Activated CD4-positive, alpha-beta T cell treated with anti-CD3 and anti-CD28 coated beads, Interleukin-2, amount 50 U/mL, for 1 hour (primary cell): ENCODE results near the gene RPL6.
"Not testable (repeated sequence)": the region's sequence is repeated elsewhere in the genome, so short reads cannot be mapped to it uniquely, and the experiment has no call there.

ENCODE experiments used
- DNase-seq: peaks from one replicate; pipeline ENCODE4 v3.0.0-alpha.2; 2020

Gene RPL6

DNA sequence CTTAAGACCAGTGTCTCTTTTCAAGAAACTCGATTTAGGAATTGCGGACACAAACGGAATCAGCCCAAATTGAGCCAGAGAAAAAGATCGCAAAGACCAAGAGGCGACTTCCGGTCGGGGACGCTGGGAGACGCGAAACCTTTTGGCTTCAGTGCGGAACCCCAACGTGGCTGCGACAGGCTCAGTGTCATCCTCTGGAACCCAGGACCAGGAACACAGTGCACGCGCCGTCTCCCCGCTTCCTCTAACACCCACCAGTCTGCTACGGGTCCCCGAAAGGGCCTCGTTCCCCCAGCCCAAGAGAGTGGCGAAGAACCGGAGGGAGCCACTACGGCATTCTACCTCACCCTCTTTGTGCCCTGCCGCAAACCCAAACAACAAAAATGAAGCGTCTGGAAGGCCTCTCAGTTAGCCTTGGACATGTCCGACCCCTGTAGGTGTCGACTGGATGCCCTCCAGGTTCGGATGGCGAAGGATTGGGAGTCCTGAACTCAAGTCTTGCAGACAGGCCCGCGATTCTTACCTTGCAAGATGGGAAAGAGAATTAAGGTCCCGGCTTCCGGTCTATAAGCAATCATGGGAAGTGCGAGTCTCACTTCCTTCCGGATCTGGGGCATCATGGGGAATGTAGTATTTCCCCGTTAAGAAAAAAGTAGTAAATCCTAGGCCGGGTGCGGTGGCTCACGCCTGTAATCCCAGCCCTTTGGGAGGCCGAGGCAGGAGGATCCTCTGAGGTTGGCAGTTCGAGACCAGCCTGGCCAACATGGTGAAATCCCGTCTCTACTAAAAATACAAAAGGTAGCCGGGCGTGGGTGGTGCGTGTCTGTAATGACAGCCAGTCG is at the start of gene RPL6:
Gene RPL6 (minus strand): TSS at position 542 of the 842 bp plus-strand sequence. CDS start 949 bp downstream, outside the sequence.
- DNase-seq: peak; percentile 62

- DNase-seq: no peak
These were observed 49.3 kb upstream of the RPL6 start for GRCh38 chr12:112458751-112459150.

DNA sequence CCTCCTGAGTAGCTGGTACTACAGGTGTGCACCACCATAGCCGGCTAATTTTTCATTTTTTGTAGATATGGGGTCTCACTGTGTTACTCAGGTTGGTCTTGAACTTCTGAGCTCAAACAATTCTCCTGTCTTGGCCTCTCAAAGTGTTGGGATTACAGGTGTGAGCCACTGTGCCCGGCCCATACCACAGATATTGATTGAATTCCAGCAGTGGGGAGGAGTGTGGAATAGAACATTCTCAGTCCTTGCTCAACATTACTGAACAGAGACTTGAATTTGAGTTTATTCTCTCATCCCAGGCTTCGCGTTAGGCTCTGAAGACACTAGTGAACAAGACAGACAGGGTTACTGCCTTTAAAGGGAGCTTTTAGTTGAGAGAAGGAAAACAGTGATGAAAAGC is 48.9 kb upstream of the RPL6 start:
- DNase-seq: no peak

- not testable (repeated sequence) for DNase-seq
These were observed 47.7 kb upstream of the RPL6 start for GRCh38 chr12:112457142-112457541.

DNA sequence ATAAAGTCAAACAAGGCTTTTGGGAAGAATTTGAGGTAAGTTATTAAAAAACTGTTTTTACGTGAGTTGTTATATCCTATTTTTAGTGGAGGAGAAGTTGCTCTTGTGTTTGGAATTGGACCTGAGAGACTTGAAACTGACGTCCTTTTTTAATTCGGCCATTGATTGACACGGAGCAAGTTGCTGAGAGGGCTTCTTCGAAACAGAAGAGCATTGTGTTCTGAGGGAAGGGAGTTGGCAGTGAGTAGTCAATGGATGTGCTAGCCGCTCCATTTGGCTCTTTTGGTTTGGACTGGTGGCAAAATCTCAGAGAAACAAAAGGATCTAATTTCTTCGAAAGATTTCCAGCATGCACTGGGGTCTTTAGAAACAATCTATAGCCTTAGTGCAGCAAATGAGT is 46.6 kb upstream of the RPL6 start:
- DNase-seq: no peak

DNA sequence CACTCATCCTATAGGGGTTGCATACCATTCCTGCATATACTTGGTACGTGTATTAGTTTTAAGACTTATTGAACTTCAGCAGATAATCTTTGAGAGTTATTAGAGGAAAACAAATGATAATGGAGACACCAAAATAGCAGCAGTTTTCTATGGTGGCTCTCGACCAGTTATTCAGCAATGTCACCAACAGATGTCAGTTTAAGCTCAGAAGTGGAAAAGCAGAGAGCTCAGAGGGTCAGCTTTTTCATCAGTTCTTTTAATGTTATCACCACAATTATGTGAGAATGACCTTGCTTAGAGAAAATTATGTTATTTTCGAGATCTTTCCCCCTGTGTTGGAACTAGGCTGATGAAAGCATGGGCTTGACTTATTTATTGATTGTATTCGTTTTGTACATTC is 41.3 kb upstream of the RPL6 start:
- no peak for DNase-seq

GRCh38 chr12:112448165-112448564 is 38.8 kb upstream of the RPL6 start:
- not testable (repeated sequence) for DNase-seq

DNA sequence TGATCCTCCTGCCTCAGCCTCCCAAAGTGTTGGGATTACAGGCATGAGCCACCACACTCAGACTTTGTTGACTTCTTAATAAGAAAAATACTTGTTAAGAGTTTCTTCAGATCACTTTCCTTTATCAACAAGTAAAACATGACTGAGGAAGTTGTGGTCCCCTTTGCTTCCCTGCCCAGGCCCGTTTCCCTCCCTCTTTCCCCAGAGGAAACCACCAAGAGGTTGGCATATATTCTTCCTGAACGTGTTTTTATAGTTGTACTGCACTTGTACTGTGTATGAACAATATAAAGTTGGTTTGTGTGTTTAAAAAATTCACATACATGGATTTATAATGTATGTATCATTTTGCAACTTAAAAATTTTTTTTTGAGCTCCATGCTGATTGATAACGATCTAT is 37.7 kb upstream of the RPL6 start:
- no peak for DNase-seq

DNA sequence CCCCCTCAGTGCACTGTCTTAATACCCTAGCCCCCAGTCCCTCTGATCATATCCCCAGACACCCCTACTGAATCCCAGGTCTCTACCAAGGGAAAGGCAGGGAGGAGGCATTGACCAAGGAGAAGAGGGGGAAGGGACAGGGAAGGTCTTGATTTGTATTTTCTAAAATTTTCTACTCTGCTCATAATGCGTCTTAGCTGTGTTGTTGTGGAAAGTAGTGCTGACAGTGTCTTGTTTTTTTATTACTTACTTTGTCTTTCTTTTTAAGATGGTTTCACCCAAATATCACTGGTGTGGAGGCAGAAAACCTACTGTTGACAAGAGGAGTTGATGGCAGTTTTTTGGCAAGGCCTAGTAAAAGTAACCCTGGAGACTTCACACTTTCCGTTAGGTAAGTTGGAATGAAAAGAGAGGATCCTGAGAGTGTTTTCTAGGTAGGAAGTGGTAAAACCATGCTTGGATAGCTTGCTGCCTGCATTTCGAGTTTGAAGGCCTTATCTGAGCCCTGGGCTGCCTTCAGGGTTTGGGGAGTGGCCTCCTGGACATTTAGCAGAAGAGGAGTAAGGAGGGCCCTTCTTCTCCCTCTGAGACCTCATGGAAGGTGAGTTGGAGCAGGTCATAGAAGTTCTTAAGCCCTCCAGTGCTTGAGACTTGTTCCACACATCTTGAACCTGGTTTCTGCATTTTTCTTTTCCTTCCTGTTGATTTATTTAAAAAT is 36.8 kb upstream of the RPL6 start:
- no peak for DNase-seq

DNA sequence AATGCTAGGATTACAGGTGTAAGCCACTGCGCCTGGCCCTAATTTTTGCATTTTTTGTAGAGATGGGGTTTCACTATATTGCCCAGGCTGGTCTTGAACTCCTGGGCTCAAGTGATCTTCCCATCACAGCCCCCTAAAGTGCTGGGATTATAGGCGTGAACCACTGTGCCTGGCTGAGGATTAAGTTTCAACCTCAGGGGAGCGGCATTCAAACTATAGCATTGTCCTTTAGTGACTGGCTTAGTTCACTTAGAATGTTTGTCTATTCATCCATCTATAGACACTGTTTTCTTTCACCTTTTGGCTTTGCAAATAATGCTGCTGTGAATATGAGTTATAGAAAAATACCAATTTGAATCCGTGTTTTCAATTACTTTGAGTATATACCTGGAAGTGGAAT is 34.5 kb upstream of the RPL6 start:
- no peak for DNase-seq

GRCh38 chr12:112440653-112441052 is 31.2 kb upstream of the RPL6 start:
- not testable (repeated sequence) for DNase-seq

- DNase-seq: no peak
These were observed 30.4 kb upstream of the RPL6 start for GRCh38 chr12:112439769-112440168.

DNA sequence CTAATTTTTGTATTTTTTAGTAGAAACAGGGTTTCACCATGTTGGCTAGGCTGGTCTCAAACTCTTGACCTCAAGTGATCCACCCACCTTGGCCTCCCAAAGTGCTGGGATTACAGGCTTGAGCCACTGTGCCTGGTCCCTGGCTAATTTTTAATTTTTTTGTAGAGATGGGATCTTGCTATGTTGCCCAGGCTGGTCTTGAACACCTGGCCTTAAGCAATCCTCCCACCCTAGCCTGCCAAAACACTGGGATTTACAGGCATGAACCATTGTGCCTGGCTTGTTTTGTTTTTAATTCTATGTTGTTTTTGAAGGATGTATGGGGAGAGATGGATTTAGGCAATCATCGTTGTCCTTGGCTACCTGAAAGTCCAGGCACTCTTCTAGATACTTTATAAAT is 29.2 kb upstream of the RPL6 start:
- DNase-seq: not testable (repeated sequence)

GRCh38 chr12:112433551-112433950 is 24.1 kb upstream of the RPL6 start:
- no peak for DNase-seq

DNA sequence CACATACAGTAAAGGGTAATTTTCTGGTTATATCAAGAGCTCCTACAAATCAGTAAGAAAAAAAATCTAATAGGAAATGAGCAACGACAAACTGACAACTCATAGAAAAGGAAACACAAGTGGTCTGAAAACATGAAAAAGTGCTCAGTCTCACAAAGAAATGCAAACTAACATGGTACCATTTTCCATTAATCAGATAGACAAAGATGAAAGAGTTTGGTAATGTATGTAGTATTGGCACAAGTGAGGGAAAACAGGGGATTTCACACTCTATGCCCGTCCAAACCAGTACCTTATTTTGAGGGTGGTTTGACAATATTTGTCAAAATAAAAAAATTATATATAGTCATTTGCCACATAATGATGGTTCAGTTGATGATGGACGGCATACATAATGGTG is 22.6 kb upstream of the RPL6 start:
- no peak for DNase-seq

DNA sequence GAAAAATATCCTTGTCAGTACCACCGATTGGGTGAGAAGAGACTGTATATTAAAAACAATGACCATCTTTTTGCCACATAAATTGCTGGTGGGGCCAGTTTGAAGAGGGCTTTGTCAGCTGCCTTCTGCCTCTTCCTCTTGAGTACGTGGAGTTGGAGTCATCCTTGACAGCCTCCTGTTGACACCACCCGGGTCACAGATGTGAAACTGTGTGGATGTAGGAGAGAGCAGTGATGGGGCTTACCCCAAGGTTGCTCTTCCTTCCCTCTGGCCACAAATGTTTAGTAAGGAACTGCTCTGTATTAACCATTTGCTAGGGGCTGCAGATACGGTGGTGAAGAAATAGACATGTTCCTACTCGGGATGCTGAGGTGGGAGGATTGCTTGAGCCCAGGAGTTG is 21.5 kb upstream of the RPL6 start:
- DNase-seq: no peak

DNA sequence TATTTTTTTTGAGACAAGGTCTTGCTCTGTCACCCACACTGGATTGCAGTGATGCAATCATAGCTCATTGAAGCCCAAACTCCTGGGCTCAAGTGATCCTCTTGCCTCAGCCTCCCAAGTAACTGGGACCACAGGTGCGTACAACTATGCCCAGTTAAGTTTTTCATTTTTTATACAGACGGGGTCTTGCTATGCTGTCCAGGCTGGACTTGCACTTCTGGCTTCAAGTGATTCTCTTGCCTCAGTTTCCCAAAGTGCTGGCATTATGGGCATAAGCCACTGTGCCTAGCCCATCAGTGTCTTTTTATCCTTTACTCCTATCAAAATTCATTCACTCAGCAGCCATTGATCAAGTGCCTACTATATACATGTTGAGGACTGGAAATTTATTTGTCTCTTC is 18.4 kb upstream of the RPL6 start:
- no peak for DNase-seq

- DNase-seq: no peak
These were observed 16.4 kb upstream of the RPL6 start for GRCh38 chr12:112425582-112426382.

DNA sequence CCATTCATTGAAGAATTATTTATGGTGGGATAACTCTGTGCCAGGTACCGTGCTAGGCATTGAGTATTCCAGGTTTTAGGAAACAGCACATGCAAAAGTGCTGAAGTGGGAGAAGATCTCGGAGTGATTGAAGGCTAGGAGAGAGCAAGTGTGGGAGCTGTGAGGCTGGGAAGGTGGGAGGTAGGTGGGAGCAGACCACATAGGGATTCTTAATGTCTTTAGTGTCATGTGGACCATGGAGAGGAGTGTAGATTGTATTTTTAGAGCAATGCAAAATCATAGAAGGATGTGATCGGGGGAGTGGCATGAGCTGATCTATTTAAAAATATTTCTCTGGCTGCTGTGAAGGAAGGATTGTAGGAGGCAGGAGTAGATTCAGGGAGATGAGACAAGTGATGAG is 14.7 kb upstream of the RPL6 start:
- DNase-seq: no peak

DNA sequence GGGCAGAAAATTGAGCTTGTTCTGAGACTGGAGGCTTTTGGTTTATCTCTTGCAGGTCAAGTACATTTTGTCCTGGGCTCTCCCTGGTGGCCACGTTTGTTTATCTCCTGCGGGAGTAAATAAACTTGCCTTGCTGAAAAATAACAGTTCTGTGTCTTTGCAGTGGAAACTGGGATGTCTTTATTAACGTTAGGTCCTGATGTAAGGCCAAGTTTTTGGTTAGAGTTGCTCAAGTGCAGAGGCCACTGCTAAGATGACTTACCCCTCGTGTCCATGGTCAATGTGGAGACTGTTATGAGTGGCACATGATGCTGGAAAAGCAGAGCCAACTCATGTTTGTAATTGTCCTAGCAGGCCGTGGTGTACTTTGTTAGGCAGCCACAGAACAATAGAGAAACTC is 13.1 kb upstream of the RPL6 start:
- no peak for DNase-seq

GRCh38 chr12:112421363-112421762 is 12.0 kb upstream of the RPL6 start:
- no peak for DNase-seq

DNA sequence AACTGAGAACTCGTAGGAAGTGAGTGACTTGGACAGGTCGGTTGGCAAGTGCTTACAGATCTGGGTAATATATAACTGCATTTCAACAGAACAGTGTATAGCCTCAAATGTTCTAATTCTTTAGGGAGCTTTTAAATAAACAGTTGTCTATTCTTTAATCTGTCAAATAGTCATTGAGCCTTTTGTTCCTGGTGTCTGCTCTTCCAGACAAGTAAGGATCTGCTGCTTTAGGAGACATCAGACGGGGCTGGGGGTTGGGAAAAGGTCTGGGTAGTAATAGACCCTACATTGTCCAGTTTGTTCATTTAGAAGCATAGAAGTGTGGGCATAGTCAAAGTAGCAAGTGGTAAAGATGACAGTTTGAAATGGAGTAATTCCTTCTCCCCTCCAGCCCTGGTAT is 11.3 kb upstream of the RPL6 start:
- DNase-seq: no peak

DNA sequence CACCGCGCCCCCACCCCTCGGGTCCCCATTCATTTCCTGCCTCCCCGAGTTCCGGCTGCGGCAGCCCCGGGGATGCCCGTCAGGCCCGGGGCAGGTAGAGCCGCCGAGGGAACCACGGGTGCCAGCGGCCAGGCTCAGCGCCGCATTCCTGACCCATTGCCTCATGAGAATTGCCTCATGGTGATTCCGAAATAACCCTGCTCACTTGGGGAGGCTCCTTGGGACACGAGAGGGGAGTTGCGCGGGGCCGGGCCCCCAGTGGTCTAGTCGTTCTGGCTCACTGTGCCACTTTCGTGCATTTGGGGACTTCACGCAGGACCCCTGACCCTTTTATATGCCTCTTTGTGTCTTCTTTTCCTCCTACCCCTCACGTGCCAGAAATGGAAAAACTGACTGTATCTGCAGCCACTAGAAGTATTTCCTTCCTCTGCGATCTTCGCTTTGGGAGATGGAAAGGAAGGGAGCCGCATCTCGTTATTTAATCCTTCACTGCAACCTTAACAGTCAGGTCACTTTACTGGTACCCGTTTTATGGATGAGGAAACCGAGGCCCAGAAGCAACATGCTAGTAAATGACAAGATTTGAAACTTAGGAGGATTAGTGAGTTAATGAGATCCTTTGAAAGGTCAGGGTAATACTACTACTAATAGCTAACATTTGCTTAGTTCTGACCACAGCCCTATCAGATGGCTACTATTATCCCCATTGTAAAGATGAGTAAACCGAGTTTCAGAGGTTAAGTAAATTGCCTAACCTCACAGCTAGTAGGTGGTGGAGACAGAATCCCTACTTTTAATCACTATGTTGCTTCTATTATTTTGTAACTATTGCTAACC is 10.1 kb upstream of the RPL6 start:
- DNase-seq: no peak
